ENCODE results near the gene STAT3.
"Not testable (repeated sequence)": the region's sequence is repeated elsewhere in the genome, so short reads cannot be mapped to it uniquely, and the experiment has no call there.

STAT3 gene

DNA sequence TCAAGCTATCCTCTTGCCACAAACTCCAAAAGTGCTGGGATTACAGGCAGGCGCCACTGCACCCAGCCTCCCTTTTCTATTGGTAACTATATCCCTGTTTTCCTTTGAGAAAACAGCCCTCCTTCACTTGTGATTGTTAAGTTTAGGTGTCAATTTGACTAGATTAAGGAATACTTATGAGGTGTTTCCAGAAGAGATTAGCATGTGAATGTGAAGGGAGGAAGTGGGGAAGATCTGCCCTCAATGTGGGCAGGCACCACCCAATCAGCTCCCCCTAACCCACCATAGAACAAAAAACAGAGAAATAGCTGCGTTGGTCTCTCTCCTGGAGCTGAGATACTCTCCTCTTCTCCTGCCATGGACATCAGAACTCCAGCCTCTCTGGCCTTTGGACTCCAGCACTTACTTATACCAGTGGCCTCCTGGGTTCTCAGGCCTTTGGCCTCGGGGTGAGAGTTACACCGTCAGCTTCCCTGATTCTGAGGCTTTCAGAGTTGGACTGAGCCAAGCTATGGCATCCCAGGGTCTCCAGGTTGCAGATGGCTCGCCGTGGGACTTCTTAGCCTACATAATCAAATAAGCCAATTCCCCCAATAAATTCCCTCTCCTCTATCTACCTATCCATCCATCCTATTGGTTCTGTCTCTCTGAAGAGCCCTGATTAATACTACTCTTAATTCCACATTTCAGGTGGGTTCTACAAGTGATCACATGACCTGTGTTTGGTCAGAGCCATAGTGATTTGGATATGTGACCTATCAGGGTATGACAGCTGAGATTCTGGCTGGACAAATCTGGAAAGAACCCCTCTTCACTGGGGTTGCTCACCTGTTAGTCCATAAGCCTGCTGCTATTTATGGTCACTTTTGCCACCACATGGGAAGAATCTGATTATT lies 12.0 kb upstream of the STAT3 start:
- no peak for DNase-seq (ENCODE audit: low spot score)
- TF ChIP-seq, protein P1, sequence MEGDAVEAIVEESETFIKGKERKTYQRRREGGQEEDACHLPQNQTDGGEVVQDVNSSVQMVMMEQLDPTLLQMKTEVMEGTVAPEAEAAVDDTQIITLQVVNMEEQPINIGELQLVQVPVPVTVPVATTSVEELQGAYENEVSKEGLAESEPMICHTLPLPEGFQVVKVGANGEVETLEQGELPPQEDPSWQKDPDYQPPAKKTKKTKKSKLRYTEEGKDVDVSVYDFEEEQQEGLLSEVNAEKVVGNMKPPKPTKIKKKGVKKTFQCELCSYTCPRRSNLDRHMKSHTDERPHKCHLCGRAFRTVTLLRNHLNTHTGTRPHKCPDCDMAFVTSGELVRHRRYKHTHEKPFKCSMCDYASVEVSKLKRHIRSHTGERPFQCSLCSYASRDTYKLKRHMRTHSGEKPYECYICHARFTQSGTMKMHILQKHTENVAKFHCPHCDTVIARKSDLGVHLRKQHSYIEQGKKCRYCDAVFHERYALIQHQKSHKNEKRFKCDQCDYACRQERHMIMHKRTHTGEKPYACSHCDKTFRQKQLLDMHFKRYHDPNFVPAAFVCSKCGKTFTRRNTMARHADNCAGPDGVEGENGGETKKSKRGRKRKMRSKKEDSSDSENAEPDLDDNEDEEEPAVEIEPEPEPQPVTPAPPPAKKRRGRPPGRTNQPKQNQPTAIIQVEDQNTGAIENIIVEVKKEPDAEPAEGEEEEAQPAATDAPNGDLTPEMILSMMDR (IDR thresholded peaks at IDR 0.05; ENCODE audit: extremely low read depth, missing control alignments), result no peak

DNA sequence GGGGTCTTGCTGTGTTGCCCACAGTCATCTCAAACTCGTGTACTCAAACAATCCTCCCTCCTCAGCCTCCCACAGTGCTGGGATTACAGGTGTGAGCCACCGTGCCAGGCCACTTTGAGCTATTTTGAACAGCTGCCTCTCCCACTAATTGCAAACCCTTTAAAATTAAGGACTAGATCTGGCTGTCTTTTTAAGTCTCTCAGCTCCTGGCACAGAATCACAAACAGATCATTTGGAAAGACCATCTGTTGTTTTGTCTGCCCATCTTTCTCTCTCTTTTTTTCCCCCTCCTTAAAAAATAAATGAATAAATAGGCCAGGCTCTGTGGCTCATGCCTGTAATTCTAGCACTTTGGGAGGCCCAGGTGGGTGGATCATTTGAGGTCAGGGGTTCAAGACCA lies 10.9 kb upstream of the STAT3 start:
- TF ChIP-seq, protein P1 (IDR thresholded peaks at IDR 0.05; ENCODE audit: extremely low read depth, missing control alignments), result no peak
- DNase-seq (ENCODE audit: low spot score), result no peak

GRCh38 chr17:42395601-42396000 lies 7.4 kb upstream of the STAT3 start:
- not testable (repeated sequence) for DNase-seq (ENCODE audit: low spot score)

DNA sequence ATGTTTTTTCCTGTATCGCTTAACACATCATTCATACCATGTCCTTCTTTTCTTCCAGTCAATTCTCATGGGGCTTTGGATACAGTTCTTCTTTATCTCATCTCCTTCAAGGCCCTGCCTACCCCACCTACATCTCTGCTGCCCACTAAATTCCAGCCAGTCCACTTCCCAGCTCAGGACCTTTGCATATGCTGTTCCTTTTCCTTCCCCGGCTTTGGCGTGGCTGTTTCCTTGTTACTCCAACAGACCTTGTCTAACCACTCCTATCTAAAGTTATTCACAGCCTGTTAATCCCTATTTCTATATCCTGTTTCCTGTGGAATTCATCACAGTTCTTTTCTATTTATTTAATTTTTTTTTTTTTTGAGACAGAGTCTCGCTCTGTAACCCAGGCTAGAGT lies 6.6 kb upstream of the STAT3 start:
- DNase-seq (ENCODE audit: low spot score), result no peak
- TF ChIP-seq, protein P1 (IDR thresholded peaks at IDR 0.05; ENCODE audit: extremely low read depth, missing control alignments), result no peak

DNA sequence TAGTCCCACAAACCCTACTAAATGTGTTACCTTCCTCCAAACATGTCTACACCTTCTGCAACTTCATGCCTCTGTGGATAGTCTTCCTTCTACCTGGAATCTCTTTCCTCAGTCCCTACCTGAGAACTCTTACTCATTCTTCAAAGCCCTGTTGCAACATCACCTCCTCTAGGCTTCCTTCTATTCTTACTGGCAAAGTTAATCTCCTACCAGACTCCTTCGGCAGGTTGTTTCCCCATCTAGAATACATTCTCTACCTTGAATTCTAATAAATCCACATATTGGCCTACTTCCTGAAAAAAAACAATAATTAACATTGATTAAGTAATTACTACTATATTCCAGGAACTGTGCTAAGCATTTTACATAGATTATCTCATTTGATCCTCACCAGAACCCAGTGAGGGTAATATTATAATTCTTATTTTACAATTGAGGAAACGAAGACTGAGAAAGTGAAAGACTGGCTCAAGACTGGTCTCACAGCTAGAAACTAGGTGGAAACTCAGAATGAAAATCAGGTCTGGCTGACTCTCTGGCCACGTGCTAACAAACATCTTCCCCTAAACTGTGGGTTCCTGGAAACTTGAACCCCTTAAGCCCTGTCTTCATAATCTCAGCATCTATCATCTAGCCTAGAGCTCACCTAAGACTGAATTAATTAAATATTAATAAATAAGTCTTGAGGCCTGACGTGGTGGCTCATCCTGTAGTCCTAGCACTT lies 4.6 kb upstream of the STAT3 start:
- DNase-seq (ENCODE audit: low spot score), result peak; percentile 65
- TF ChIP-seq, protein P1 (IDR thresholded peaks at IDR 0.05; ENCODE audit: extremely low read depth, missing control alignments), result no peak

DNA sequence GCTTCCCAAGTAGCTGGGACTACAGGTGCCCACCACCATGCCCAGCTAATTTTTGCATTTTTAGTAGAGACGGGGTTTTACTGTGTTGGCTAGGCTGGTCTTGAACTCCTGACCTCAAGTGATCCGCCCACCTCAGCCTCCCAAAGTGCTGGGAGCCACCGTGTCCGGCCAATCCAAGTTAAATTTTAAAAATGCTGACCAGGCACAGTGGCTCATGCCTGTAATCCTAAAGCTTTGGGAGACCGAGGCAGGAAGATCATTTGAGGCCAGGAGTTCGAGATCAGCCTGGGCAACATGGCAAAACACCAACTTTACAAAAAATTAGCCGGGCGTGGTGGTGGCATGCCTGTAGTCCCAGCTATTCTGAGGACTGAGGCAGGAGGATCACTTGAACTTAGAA lies 3.2 kb upstream of the STAT3 start:
- not testable (repeated sequence) for DNase-seq (ENCODE audit: low spot score)

- TF ChIP-seq, protein P1 (IDR thresholded peaks at IDR 0.05; ENCODE audit: extremely low read depth, missing control alignments), result no peak
- no peak for DNase-seq (ENCODE audit: low spot score)
Observed at GRCh38 chr17:42389899-42390298, 1.7 kb upstream of the STAT3 start.

- TF ChIP-seq, protein P1 (IDR thresholded peaks at IDR 0.05; ENCODE audit: extremely low read depth, missing control alignments), result no peak
- no peak for DNase-seq (ENCODE audit: low spot score)
Observed at GRCh38 chr17:42389135-42389417, 834 bp upstream of the STAT3 start.

All from GM20000 (cell line).